IMR-90 (cell line): ENCODE data around the gene ZNF518A. TPM values are rescaled to one million over a fixed set of nuclear protein-coding genes. Genes with fewer than 3 reads are reported as not detected.

ENCODE experiments used
- ATAC-seq: fragments of 200-7000 bp; cut with Tn5 transposase; 2 replicates; pipeline ENCODE4 v1.9.1; 2020; ENCODE audit warnings: low read depth, mild to moderate bottlenecking, moderate library complexity
- BruUV-seq: library from RNA; stranded (reverse); fragments of 400-500 nt; replicated peaks from 2 replicates; lab custom pipeline; 2021; lab: Mats Ljungman, UMichigan
- CTCF ChIA-PET: fragments of 300-600 bp; formaldehyde crosslinking; extraction: SDS; loops from one replicate; lab custom pipeline; 2021; ENCODE audit warnings: antibody characterized with exemption; lab: Yijun Ruan, JAX
- POLR2A ChIA-PET: fragments of 300-600 bp; sonication (Branson Sonifier 250); formaldehyde crosslinking; loops from one replicate; lab custom pipeline; 2022; ENCODE audit warnings: antibody characterized with exemption; ENCODE audit not compliant: unreplicated experiment; lab: Charles Lee
- DNase-seq: peaks from one replicate; pipeline ENCODE4 v3.0.0; 2013
- H2AFZ ChIP-seq: replicated peaks from 2 replicates; pipeline ENCODE3; 2013; ENCODE audit warnings: low read length, mild to moderate bottlenecking; ENCODE audit not compliant: poor library complexity
- H2AK5ac ChIP-seq: 2 replicates; pipeline ENCODE4 v1.6.1; 2013; ENCODE audit warnings: low read depth, low read length, inconsistent platforms
- H2AK9ac ChIP-seq: replicated peaks from 2 replicates; pipeline ENCODE3; 2013; ENCODE audit warnings: mild to moderate bottlenecking, low read depth, low read length, moderate library complexity; ENCODE audit not compliant: poor library complexity
- H2BK120ac ChIP-seq: 2 replicates; pipeline ENCODE4 v1.6.1; 2013; ENCODE audit warnings: low read depth, low read length, inconsistent platforms
- H2BK15ac ChIP-seq: 3 replicates; pipeline ENCODE4 v1.6.1; 2013; ENCODE audit warnings: low read depth, low read length, inconsistent platforms
- H2BK20ac ChIP-seq: 2 replicates; pipeline ENCODE4 v1.6.1; 2013; ENCODE audit warnings: low read depth, mild to moderate bottlenecking, inconsistent platforms, low read length, moderate library complexity
- H2BK5ac ChIP-seq: 2 replicates; pipeline ENCODE4 v1.6.1; 2013; ENCODE audit warnings: mild to moderate bottlenecking, low read depth, low read length, inconsistent platforms; ENCODE audit not compliant: poor library complexity, severe bottlenecking
- H3K14ac ChIP-seq: replicated peaks from 2 replicates; pipeline ENCODE4 v1.6.1; 2013; ENCODE audit warnings: low read depth, low read length, inconsistent platforms
- H3K18ac ChIP-seq: 2 replicates; pipeline ENCODE4 v1.6.1; 2013; ENCODE audit warnings: low read depth, low read length, control low read depth
- H3K23ac ChIP-seq: 2 replicates; pipeline ENCODE4 v1.6.1; 2013; ENCODE audit warnings: low read depth, low read length, inconsistent platforms
- H3K27ac ChIP-seq: 2 replicates; pipeline ENCODE4 v1.5.1; 2013; ENCODE audit warnings: mild to moderate bottlenecking, control low read depth, low read length; ENCODE audit not compliant: insufficient read depth
- H3K27me3 ChIP-seq: 2 replicates; pipeline ENCODE4 v1.6.1; 2013; ENCODE audit warnings: low read length; ENCODE audit not compliant: control insufficient read depth, insufficient read depth
- H3K36me3 ChIP-seq: 2 replicates; pipeline ENCODE4 v1.6.1; 2013; ENCODE audit warnings: low read length, mixed read lengths; ENCODE audit not compliant: control insufficient read depth, insufficient read depth
- H3K4ac ChIP-seq: 2 replicates; pipeline ENCODE4 v1.6.1; 2013; ENCODE audit warnings: low read depth, low read length, inconsistent platforms
- H3K4me1 ChIP-seq: 2 replicates; pipeline ENCODE4 v1.6.1; 2013; ENCODE audit warnings: low read length, mixed read lengths; ENCODE audit not compliant: control insufficient read depth, insufficient read depth
- H3K4me2 ChIP-seq: 2 replicates; pipeline ENCODE4 v1.6.1; 2013; ENCODE audit warnings: low read depth, mild to moderate bottlenecking, control low read depth, low read length, moderate library complexity
- H3K4me3 ChIP-seq: 2 replicates; pipeline ENCODE4 v1.5.1; 2013; ENCODE audit warnings: low read depth, mild to moderate bottlenecking, control low read depth, low read length, moderate library complexity; ENCODE audit not compliant: insufficient read depth
- H3K56ac ChIP-seq: 2 replicates; pipeline ENCODE4 v1.6.1; 2013; ENCODE audit warnings: low read length, inconsistent platforms; ENCODE audit not compliant: insufficient read depth; ENCODE audit errors: extremely low read depth
- H3K79me1 ChIP-seq, 2 experiments: 2 replicates each; pipeline ENCODE4 v1.6.1; 2013; ENCODE audit warnings: low read length in 2 of 2, inconsistent platforms in 1 of 2, low read depth in 1 of 2
- H3K9ac ChIP-seq: 2 replicates; pipeline ENCODE4 v1.6.1; 2013; ENCODE audit warnings: low read depth, low read length, control low read depth
- H3K9me1 ChIP-seq: 2 replicates; pipeline ENCODE4 v1.6.1; 2013; ENCODE audit warnings: low read length, inconsistent platforms; ENCODE audit not compliant: insufficient read depth
- H3K9me3 ChIP-seq: 2 replicates; pipeline ENCODE4 v1.6.1; 2013; ENCODE audit warnings: low read length; ENCODE audit not compliant: control insufficient read depth, insufficient read depth
- H4K20me1 ChIP-seq: 2 replicates; pipeline ENCODE4 v1.6.1; 2013; ENCODE audit warnings: low read length, inconsistent platforms; ENCODE audit not compliant: insufficient read depth
- H4K5ac ChIP-seq: 2 replicates; pipeline ENCODE4 v1.6.1; 2013; ENCODE audit warnings: mild to moderate bottlenecking, low read depth, low read length, control low read depth
- H4K8ac ChIP-seq, 2 experiments: 2 replicates each; pipeline ENCODE4 v1.6.1; 2013; ENCODE audit warnings: low read depth in 2 of 2, low read length in 2 of 2, control low read depth in 1 of 2, inconsistent platforms in 1 of 2
- H4K91ac ChIP-seq: 2 replicates; pipeline ENCODE4 v1.6.1; 2013; ENCODE audit warnings: low read depth, low read length, inconsistent platforms; ENCODE audit not compliant: insufficient read depth
- BHLHE40 ChIP-seq: fragments of 150-350 bp; IDR thresholded peaks from 2 replicates; pipeline ENCODE4 v1.6.1; 2016; ENCODE audit warnings: mild to moderate bottlenecking, low read depth, low read length
- CEBPB ChIP-seq: IDR thresholded peaks from 2 replicates; pipeline ENCODE4 v1.6.1; 2012; ENCODE audit warnings: low read depth, low read length, improper control_type of control experiment
- CHD1 ChIP-seq: IDR thresholded peaks from 2 replicates; pipeline ENCODE4 v1.6.1; 2012; ENCODE audit warnings: low read depth, low read length, improper control_type of control experiment
- CTCF ChIP-seq: conservative IDR thresholded peaks from 2 replicates; pipeline ENCODE4 v1.5.1; 2012; ENCODE audit warnings: mild to moderate bottlenecking, low read depth, low read length, improper control_type of control experiment
- FOS ChIP-seq: fragments of 150-350 bp; IDR thresholded peaks from 2 replicates; pipeline ENCODE4 v1.6.1; 2016; ENCODE audit warnings: low read depth, low read length
- MAFK ChIP-seq: IDR thresholded peaks from 2 replicates; pipeline ENCODE4 v1.6.1; 2012; ENCODE audit warnings: low read depth, low read length, improper control_type of control experiment
- MAZ ChIP-seq: IDR thresholded peaks from 2 replicates; pipeline ENCODE4 v1.6.1; 2012; ENCODE audit warnings: low read depth, mild to moderate bottlenecking, low read length, improper control_type of control experiment, moderate library complexity, borderline replicate concordance
- MXI1 ChIP-seq: IDR thresholded peaks from 2 replicates; pipeline ENCODE4 v1.6.1; 2012; ENCODE audit warnings: low read depth, mild to moderate bottlenecking, low read length, moderate library complexity, borderline replicate concordance
- NFE2L2 ChIP-seq: fragments of 150-350 bp; IDR thresholded peaks from 2 replicates; pipeline ENCODE4 v1.6.1; 2016; ENCODE audit warnings: low read depth, mild to moderate bottlenecking, low read length
- POLR2A ChIP-seq: IDR thresholded peaks from 2 replicates; pipeline ENCODE4 v1.6.1; 2012; ENCODE audit warnings: mild to moderate bottlenecking, low read depth, low read length
- RAD21 ChIP-seq: IDR thresholded peaks from 2 replicates; pipeline ENCODE4 v1.6.1; 2012; ENCODE audit warnings: low read length, improper control_type of control experiment
- RCOR1 ChIP-seq: IDR thresholded peaks from 2 replicates; pipeline ENCODE4 v1.6.1; 2012; ENCODE audit warnings: mild to moderate bottlenecking, low read length, improper control_type of control experiment; ENCODE audit not compliant: insufficient replicate concordance
- RFX5 ChIP-seq: IDR thresholded peaks from 2 replicates; pipeline ENCODE4 v1.8.0; 2012; ENCODE audit warnings: low read depth, mild to moderate bottlenecking, low read length, moderate library complexity
- SMC3 ChIP-seq: fragments of 150-350 bp; IDR thresholded peaks from 2 replicates; pipeline ENCODE4 v1.6.1; 2016; ENCODE audit warnings: low read depth, mild to moderate bottlenecking, antibody characterized with exemption, low read length, moderate library complexity
- dilution Hi-C: fragments of 300-500 bp; cut with HindIII; formaldehyde crosslinking; loops from one replicate; pipeline ENCODE4 v1.14.3; 2018; ENCODE audit warnings: low sequenced_read_pairs; ENCODE audit not compliant: unreplicated experiment
- in situ Hi-C: fragments of 300-500 bp; cut with MboI; formaldehyde crosslinking; loops from 3 replicates; pipeline ENCODE4 v1.14.3; 2019; ENCODE audit warnings: low sequenced_read_pairs, inconsistent platforms, mixed read lengths
- intact Hi-C: fragments of 100-400 bp; cut with micrococcal nuclease; formaldehyde crosslinking; loops from 2 replicates; pipeline ENCODE4 v1.10.0; 2022
- polyA plus RNA-seq, 3 experiments: library from polyadenylated mRNA; depleted of rRNA; stranded (reverse); fragments of >200 nt; gene quantifications; 2 replicates each; pipeline ENCODE4 v1.2.3, GENCODE V29; 2012; ENCODE audit warnings: low replicate concordance in 1 of 3
- total RNA-seq: library from RNA; depleted of rRNA; stranded (reverse); fragments of >200 nt; gene quantifications from 2 replicates; pipeline ENCODE4 v1.2.3, GENCODE V29; 2012
- TF ChIP-seq, protein P1 (sequence below): fragments of 150-350 bp; IDR thresholded peaks from 2 replicates; pipeline ENCODE4 v1.6.1; 2017; ENCODE audit warnings: mild to moderate bottlenecking, antibody characterized with exemption, low read length, low read depth
- TF ChIP-seq, protein P2 (sequence below): fragments of 150-350 bp; IDR thresholded peaks from 2 replicates; pipeline ENCODE4 v1.6.1; 2016; ENCODE audit warnings: low read depth, mild to moderate bottlenecking, low read length, moderate library complexity, borderline replicate concordance

The ZNF518A gene
- total and polyA plus RNA-seq, 2 of the 4 experiments (the other 2 are of a cell fraction) = 2.1 to 7.9 TPM

DNA sequence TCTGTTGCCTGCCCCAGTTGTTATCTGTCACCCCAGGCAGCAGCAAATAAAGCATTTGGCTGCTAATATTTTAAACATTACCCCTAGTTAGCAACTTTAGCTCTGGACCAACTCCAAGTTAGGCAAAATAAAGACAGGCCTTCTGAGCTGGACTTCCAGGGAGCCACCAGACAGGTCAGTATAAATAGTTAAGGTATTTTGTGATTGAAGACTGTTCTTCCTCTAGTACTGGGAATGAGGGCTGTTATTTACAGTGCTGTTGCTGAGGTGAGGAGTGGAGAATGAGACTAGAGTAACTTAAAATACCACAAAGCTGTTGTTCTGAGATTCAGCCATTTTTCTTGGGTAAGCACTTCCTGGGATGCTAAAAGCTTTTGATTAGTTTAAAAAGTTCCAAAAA is 40.1 kb downstream of the ZNF518A start:
- Histone ChIP-seq H4K5ac (no peak overlapping the region), H3K4ac (no peak overlapping the region), H3K18ac (no peak overlapping the region), H3K4me3 (no peak overlapping the region), H2BK15ac (no peak overlapping the region), H4K8ac (no peak overlapping the region), H2BK20ac (no peak overlapping the region), H3K27me3 (no peaks in the 10 kb centered on the region), H4K91ac (no peak overlapping the region), H3K27ac (no peak overlapping the region), H3K9me1 (no peaks in the 10 kb centered on the region), H3K36me3 (no peaks in the 10 kb centered on the region), H2BK5ac (no peak overlapping the region), H3K79me1 (no peaks in the 10 kb centered on the region), H2AK5ac (no peak overlapping the region), H3K9ac (no peak overlapping the region), H2BK120ac (no peak overlapping the region), H3K14ac (no peak overlapping the region), H2AFZ (no peak overlapping the region), H3K4me2 (no peak overlapping the region), H3K56ac (no peak overlapping the region), H3K9me3 (peaks cover 4% of the 10 kb centered on the region), H3K23ac (no peak overlapping the region), H2AK9ac (no peak overlapping the region), H3K4me1 (no peaks in the 10 kb centered on the region), H4K20me1 (no peaks in the 10 kb centered on the region)
- in situ Hi-C loops (no loop called here), intact Hi-C loops (no loop called here), dilution Hi-C loops (no loop called here)
- BruUV-seq = no TSS peak
- DNase-seq = no peak
- ChIA-PET POLR2A (no interaction called here), CTCF (no interaction called here)
- TF ChIP-seq RAD21 = no peak
- TF ChIP-seq MAFK = no peak
- TF ChIP-seq SMC3 = no peak
- TF ChIP-seq MAZ = no peak
- TF ChIP-seq BHLHE40 = no peak
- TF ChIP-seq NFE2L2 = no peak
- no peak for TF ChIP-seq RFX5
- TF ChIP-seq CHD1 = no peak
- TF ChIP-seq POLR2A = no peak
- no peak for TF ChIP-seq CEBPB
- TF ChIP-seq RCOR1 = no peak
- TF ChIP-seq MXI1 = no peak
- no peak for TF ChIP-seq FOS
- TF ChIP-seq, protein P1, sequence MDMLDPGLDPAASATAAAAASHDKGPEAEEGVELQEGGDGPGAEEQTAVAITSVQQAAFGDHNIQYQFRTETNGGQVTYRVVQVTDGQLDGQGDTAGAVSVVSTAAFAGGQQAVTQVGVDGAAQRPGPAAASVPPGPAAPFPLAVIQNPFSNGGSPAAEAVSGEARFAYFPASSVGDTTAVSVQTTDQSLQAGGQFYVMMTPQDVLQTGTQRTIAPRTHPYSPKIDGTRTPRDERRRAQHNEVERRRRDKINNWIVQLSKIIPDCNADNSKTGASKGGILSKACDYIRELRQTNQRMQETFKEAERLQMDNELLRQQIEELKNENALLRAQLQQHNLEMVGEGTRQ = no peak
- TF ChIP-seq, protein P2, sequence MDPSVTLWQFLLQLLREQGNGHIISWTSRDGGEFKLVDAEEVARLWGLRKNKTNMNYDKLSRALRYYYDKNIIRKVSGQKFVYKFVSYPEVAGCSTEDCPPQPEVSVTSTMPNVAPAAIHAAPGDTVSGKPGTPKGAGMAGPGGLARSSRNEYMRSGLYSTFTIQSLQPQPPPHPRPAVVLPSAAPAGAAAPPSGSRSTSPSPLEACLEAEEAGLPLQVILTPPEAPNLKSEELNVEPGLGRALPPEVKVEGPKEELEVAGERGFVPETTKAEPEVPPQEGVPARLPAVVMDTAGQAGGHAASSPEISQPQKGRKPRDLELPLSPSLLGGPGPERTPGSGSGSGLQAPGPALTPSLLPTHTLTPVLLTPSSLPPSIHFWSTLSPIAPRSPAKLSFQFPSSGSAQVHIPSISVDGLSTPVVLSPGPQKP = no peak
- TF ChIP-seq CTCF = no peak
- no peak for ATAC-seq
